ENCODE measurements around the gene FRG2. TPM values are rescaled to one million over a fixed set of nuclear protein-coding genes. Genes with fewer than 3 reads are reported as not detected.

The FRG2 gene
- total RNA-seq, 4 donors from 2014 or later, result not detected

Other genes starting within 250 kb of the FRG2 start
- gene FRG1, start 86.4 kb downstream of the FRG2 start, total RNA-seq, result 10 to 100 TPM; 24.5 to 38.5 (median 33.6) TPM
- gene DBET, start 37.2 kb upstream of the FRG2 start, total RNA-seq, result not detected
- not detected for gene DUX4, start 146.5 kb upstream of the FRG2 start, total RNA-seq

All from suprapubic skin (tissue), 4 donors.